A549 (cell line): Measurements from ENCODE around the gene STK11IP.

Experiments used
- CBX8 ChIP-seq: fragments of 200-600 bp; sonication (generic); IDR thresholded peaks from 2 replicates; pipeline ENCODE4 v1.6.1; 2016
- EP300 ChIP-seq, 2 experiments: fragments of >200 bp; sonication (Bioruptor Twin); formaldehyde crosslinking; IDR thresholded peaks; 2 replicates in 1 of 2; 3 replicates in 1 of 2; pipeline ENCODE4 v1.6.1; 2016 to 2017
- ESRRA ChIP-seq: fragments of 150-350 bp; IDR thresholded peaks from 2 replicates; pipeline ENCODE4 v1.6.1; 2014; ENCODE audit warnings: mild to moderate bottlenecking, low read length, borderline replicate concordance
- MYC ChIP-seq: IDR thresholded peaks from 2 replicates; pipeline ENCODE4 v1.6.1; 2012; ENCODE audit warnings: mild to moderate bottlenecking, inconsistent platforms, low read length, improper control_type of control experiment, borderline replicate concordance
- NR3C1 ChIP-seq: fragments of >200 bp; sonication (Bioruptor Twin); formaldehyde crosslinking; IDR thresholded peaks from 3 replicates; pipeline ENCODE4 v1.6.1; 2017
- POLR2A ChIP-seq: IDR thresholded peaks from 2 replicates; pipeline ENCODE4 v1.6.1; 2012; ENCODE audit warnings: mild to moderate bottlenecking, low read length
- RARB ChIP-seq: fragments of 250-450 bp; sonication (Bioruptor Pico); IDR thresholded peaks from 2 replicates; pipeline ENCODE4 v1.8.0; 2021; ENCODE audit warnings: mild to moderate bottlenecking, moderate library complexity
- TF ChIP-seq, protein P1 (sequence below): fragments of >200 bp; sonication (Bioruptor Twin); formaldehyde crosslinking; IDR thresholded peaks from 3 replicates; pipeline ENCODE4 v1.5.1; 2016
- TF ChIP-seq, protein P2 (sequence below): fragments of 200-600 bp; sonication (generic); IDR thresholded peaks from 2 replicates; pipeline ENCODE4 v1.6.1; 2016; ENCODE audit warnings: antibody characterized with exemption, mild to moderate bottlenecking, moderate library complexity
- TF ChIP-seq, protein P3 (sequence below): IDR thresholded peaks from 2 replicates; pipeline ENCODE4 v1.6.1; 2012
- TF ChIP-seq, protein P4 (sequence below): fragments of 250-450 bp; sonication (Bioruptor Pico); IDR thresholded peaks from 2 replicates; pipeline ENCODE4 v1.5.0; 2020; ENCODE audit warnings: low read depth, mild to moderate bottlenecking, moderate library complexity
- TF ChIP-seq, protein P5 (sequence below): fragments of 450-650 bp; IDR thresholded peaks from 2 replicates; pipeline ENCODE4 v1.6.1; 2014; ENCODE audit warnings: antibody characterized with exemption

DNA sequence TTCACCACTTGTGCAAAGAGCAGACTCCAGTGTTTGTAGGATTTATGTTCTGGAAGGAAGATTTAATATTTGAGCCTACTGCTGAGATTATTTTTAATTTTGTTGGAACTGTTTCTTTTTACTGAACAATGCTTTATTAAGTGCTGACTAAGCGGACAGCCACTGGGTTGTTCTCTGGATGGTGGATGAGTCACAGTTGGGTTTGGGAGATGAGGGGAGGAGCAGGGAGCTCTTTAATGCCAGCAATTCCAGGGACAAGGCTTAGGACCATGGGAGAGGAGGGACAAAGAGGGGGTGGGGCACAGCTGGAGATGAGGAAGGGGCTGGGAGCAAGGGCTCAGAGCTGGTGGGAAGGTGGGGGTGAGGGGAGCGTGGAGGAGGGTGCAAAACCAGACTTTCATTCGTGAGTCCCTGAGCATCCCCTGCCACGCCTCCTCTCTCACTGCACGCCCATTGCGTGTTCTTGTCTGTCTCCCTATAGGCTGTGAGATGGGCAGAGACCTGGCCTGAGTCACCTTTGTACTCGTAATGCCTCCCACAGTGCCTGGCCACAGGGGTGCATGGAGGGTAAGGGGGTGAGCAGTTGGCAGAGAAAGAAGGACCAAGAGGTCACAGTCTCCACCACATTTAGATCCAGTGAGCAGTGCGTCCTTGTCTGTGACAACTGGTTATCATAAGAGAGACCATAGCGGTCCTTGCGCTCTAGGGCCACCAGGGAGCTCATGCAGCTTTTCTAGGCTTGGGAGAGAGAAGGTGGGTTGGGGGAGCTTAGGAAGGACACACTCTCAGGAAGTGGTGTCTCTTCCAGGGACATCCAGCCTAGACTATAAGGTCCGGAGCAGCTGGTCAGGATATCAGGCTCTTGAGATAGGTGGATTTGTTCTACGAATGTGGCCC, 48.2 kb downstream of the STK11IP start:
- TF ChIP-seq, protein P1, sequence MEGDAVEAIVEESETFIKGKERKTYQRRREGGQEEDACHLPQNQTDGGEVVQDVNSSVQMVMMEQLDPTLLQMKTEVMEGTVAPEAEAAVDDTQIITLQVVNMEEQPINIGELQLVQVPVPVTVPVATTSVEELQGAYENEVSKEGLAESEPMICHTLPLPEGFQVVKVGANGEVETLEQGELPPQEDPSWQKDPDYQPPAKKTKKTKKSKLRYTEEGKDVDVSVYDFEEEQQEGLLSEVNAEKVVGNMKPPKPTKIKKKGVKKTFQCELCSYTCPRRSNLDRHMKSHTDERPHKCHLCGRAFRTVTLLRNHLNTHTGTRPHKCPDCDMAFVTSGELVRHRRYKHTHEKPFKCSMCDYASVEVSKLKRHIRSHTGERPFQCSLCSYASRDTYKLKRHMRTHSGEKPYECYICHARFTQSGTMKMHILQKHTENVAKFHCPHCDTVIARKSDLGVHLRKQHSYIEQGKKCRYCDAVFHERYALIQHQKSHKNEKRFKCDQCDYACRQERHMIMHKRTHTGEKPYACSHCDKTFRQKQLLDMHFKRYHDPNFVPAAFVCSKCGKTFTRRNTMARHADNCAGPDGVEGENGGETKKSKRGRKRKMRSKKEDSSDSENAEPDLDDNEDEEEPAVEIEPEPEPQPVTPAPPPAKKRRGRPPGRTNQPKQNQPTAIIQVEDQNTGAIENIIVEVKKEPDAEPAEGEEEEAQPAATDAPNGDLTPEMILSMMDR, result no peak
- TF ChIP-seq, protein P2, sequence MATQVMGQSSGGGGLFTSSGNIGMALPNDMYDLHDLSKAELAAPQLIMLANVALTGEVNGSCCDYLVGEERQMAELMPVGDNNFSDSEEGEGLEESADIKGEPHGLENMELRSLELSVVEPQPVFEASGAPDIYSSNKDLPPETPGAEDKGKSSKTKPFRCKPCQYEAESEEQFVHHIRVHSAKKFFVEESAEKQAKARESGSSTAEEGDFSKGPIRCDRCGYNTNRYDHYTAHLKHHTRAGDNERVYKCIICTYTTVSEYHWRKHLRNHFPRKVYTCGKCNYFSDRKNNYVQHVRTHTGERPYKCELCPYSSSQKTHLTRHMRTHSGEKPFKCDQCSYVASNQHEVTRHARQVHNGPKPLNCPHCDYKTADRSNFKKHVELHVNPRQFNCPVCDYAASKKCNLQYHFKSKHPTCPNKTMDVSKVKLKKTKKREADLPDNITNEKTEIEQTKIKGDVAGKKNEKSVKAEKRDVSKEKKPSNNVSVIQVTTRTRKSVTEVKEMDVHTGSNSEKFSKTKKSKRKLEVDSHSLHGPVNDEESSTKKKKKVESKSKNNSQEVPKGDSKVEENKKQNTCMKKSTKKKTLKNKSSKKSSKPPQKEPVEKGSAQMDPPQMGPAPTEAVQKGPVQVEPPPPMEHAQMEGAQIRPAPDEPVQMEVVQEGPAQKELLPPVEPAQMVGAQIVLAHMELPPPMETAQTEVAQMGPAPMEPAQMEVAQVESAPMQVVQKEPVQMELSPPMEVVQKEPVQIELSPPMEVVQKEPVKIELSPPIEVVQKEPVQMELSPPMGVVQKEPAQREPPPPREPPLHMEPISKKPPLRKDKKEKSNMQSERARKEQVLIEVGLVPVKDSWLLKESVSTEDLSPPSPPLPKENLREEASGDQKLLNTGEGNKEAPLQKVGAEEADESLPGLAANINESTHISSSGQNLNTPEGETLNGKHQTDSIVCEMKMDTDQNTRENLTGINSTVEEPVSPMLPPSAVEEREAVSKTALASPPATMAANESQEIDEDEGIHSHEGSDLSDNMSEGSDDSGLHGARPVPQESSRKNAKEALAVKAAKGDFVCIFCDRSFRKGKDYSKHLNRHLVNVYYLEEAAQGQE, result no peak
- no peak for TF ChIP-seq MYC
- no peak for TF ChIP-seq CBX8
- no peak for TF ChIP-seq EP300 (IDR thresholded peaks at IDR 0.05)
- no peak for TF ChIP-seq ESRRA
- TF ChIP-seq, protein P3, sequence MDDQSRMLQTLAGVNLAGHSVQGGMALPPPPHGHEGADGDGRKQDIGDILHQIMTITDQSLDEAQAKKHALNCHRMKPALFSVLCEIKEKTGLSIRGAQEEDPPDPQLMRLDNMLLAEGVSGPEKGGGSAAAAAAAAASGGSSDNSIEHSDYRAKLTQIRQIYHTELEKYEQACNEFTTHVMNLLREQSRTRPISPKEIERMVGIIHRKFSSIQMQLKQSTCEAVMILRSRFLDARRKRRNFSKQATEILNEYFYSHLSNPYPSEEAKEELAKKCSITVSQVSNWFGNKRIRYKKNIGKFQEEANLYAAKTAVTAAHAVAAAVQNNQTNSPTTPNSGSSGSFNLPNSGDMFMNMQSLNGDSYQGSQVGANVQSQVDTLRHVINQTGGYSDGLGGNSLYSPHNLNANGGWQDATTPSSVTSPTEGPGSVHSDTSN, result no peak
- TF ChIP-seq, protein P4, sequence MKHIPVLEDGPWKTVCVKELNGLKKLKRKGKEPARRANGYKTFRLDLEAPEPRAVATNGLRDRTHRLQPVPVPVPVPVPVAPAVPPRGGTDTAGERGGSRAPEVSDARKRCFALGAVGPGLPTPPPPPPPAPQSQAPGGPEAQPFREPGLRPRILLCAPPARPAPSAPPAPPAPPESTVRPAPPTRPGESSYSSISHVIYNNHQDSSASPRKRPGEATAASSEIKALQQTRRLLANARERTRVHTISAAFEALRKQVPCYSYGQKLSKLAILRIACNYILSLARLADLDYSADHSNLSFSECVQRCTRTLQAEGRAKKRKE, result no peak
- TF ChIP-seq POLR2A, result no peak
- no peak for TF ChIP-seq NR3C1
- TF ChIP-seq, protein P5, sequence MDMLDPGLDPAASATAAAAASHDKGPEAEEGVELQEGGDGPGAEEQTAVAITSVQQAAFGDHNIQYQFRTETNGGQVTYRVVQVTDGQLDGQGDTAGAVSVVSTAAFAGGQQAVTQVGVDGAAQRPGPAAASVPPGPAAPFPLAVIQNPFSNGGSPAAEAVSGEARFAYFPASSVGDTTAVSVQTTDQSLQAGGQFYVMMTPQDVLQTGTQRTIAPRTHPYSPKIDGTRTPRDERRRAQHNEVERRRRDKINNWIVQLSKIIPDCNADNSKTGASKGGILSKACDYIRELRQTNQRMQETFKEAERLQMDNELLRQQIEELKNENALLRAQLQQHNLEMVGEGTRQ, result no peak
- no peak for TF ChIP-seq RARB (CRISPR knock-in tag)
